HG03064 (cell line): ENCODE results near the gene ZMIZ1.
"Not testable (repeated sequence)": the region's sequence is repeated elsewhere in the genome, so short reads cannot be mapped to it uniquely, and the experiment has no call there.

Experiments
- ATAC-seq: cut with Tn5 transposase; IDR thresholded peaks from one replicate; pipeline ENCODE4 v1.9.1; 2021; ENCODE audit warnings: low read depth; ENCODE audit not compliant: unreplicated experiment

The ZMIZ1 gene

DNA sequence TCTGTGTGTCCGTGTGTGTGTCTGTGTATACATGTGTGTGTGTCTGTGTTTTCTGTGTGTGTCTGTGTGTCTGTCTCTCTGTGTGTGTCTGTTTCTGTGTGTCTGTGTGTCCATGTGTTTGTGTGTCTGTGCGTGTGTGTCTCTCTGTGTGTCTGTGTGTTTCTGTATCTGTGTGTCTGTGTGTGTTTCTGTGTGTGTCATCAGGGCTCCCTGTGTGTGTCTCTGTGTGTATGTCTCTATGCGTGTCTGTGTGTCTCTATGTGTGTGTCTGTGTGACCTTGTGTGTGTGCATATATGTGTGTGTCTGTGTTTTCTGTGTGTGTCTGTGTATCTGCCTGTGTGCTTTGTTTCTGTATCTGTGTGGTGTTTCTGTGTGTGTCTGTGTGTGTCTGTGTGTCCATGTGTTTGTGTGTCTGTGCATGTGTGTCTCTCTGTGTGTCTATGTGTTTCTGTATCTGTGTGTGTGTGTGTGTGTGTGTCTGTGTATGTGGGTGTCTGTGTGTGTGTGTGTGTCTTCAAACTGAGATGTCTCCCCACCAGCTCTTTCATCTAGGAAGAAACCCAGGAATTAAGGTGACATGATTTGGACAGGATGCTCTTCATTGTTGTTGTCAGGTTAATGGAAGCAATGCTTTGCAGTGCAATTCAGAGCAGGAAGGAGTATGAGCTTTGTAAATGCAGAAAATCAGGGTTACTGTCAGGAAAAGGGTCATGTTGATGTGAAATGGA lies 257.8 kb downstream of the ZMIZ1 start:
- ATAC-seq = no peak

- no peak for ATAC-seq
Measured at GRCh38 chr10:79327090-79327457, 258.3 kb downstream of the ZMIZ1 start.

DNA sequence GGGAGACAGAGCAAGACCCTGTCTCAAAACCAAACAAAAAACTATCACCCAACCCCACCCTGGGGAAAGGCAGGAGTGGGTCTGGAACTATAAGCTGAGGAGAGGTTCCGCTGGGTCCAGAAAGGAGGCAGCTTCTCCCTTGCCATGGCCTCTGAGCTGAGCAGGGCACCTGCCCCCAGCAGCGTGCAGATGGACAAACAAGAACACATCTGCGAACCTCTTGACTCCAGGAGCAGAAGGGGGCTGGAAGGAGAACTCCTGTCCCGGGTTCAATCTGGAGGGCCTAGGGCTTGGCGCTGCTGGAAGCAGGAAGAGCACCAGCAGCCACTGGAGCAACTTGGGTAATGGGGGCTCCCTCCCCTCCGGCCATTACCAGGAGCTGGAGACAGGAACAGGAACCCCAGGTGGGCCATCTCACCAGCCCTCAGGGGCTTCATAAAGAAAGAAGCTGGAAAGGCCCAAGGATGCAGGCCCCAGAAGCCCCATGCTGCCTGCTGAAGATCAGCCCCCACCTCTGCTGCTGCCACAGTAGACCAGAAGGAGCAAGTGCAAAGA lies 259.5 kb downstream of the ZMIZ1 start:
- no peak for ATAC-seq

- ATAC-seq = no peak
Measured at GRCh38 chr10:79328737-79329504, 260.2 kb downstream of the ZMIZ1 start.

GRCh38 chr10:79329529-79329928 lies 260.8 kb downstream of the ZMIZ1 start:
- ATAC-seq = no peak

GRCh38 chr10:79331226-79331625 lies 262.5 kb downstream of the ZMIZ1 start:
- ATAC-seq = peak; percentile 15

- peak; percentile 66 for ATAC-seq
Measured at GRCh38 chr10:79331709-79332108, 262.9 kb downstream of the ZMIZ1 start.

DNA sequence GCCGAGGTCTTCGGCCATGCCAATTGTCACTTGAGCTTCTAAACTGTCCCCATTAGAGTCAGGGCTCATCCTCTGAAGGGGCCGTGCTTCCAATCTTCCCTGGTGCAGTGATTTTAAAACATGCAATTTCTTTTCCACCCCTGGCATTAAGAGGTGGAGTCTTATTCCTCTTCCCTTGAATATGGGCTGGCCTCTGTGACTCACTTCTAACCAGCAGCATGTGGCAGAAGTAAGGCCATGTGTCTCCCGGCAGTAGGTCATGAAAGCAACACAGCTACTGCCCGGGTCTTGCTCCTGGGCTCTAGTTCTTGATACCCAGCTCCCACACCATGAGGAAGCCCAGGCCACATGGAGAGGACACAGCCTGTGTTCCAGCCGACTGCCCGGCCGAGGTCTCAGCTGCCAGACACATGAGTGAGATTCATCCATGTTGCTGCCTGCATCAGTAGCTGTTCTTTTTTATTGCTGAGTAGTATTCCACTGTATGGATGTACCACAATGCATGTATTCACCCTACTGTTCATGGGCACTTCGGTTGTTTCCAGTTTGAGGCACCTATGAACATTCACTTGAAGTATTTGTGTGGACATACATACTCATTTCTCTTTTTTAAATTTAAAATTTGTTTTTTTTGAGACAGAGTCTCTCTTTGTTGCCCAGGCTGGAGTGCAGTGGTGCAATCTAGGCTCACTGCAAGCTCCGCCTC lies 264.0 kb downstream of the ZMIZ1 start:
- ATAC-seq = not testable (repeated sequence)

- ATAC-seq = no peak
Measured at GRCh38 chr10:79333513-79333912, 264.7 kb downstream of the ZMIZ1 start.

DNA sequence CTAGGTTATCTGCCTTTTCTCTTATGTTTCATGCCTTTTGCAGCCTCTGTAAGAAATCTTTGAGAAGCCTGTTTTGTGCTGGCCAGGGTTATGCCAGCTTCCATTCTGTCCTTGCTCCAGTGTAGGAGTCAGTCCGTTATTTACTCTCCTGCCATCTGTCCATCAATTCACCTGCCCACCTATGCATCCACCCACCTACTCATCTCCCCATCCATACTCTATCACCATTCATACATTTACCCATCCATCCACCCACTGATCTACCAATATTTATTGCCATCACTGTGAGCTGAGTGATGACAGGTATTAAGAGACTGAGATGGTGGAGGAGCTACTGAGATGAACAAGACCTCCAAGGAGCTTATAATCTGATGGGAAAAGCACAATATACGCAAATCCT lies 265.8 kb downstream of the ZMIZ1 start:
- no peak for ATAC-seq

GRCh38 chr10:79335094-79335469 lies 266.3 kb downstream of the ZMIZ1 start:
- ATAC-seq = no peak

GRCh38 chr10:79335470-79336235 lies 266.9 kb downstream of the ZMIZ1 start:
- ATAC-seq = no peak

GRCh38 chr10:79336276-79336675 lies 267.5 kb downstream of the ZMIZ1 start:
- ATAC-seq = no peak

GRCh38 chr10:79336739-79337138 lies 268.0 kb downstream of the ZMIZ1 start:
- no peak for ATAC-seq

GRCh38 chr10:79337783-79338469 lies 269.2 kb downstream of the ZMIZ1 start:
- ATAC-seq = not testable (repeated sequence)

DNA sequence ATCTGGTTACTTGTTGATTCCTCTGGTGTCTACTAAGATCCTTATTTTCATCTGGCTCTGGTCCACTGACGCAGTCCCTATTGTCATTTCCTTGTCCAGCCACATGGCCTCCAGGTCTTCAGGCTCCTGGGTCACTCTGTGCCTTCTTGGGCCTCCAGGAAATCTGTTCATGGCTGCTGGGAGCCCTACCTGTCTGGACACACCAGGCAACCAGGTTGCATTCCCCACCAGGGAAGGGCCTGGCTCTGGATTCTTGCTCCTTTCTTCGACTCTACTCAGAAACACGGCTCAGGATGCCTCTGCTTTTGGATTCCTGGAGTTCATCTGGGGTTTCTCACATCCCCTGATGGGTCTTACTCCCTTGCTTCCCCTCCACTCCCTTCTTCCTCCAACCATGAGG lies 270.5 kb downstream of the ZMIZ1 start:
- no peak for ATAC-seq

- no peak for ATAC-seq
Measured at GRCh38 chr10:79340646-79341244, 272.0 kb downstream of the ZMIZ1 start.

GRCh38 chr10:79342295-79342761 lies 273.6 kb downstream of the ZMIZ1 start:
- no peak for ATAC-seq

DNA sequence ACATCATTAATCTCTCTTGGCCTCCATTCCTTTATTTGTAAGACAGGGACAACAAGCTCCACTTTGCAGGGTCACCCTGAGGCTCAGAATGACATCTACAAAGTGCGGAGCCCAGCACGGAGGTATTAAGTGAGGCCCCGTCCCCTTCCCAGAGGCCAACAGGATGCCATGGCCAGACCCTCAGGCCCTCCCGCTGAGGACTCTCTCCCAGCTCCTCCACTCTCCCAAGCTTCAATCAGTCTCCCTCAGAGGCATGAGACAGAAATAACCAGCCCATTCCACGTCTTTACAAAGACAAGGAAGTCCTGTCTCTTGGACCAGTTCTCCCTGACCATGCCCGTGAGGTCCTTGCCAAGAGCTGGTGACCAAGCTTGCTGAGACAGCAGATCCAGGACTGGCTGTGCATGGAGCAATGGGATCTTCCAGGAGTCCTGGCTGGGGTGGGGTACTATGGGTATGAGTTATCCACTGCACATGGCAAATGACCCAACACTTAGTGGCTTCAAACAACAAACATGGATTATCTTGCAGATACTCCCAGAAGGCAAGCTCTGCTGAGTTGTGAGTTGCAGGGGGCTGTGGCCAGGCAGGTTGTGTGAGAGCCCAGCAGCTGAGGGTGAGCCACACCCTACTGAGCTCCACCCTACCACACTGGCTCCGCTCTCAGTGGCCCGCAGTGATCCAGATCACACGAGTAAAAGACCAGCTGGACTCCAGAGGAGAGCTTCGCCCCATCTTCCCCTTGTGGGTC lies 274.2 kb downstream of the ZMIZ1 start:
- no peak for ATAC-seq
